G401.6 (cell line): ENCODE measurements around the gene SPAM1.
"Not testable (repeated sequence)": the region's sequence is repeated elsewhere in the genome, so short reads cannot be mapped to it uniquely, and the experiment has no call there.

Experiments
- FAIRE-seq: peaks from 2 replicates; lab custom pipeline; 2012; peaks lifted over from hg19 to GRCh38; lab: Jason Lieb, UNC

Gene SPAM1

DNA sequence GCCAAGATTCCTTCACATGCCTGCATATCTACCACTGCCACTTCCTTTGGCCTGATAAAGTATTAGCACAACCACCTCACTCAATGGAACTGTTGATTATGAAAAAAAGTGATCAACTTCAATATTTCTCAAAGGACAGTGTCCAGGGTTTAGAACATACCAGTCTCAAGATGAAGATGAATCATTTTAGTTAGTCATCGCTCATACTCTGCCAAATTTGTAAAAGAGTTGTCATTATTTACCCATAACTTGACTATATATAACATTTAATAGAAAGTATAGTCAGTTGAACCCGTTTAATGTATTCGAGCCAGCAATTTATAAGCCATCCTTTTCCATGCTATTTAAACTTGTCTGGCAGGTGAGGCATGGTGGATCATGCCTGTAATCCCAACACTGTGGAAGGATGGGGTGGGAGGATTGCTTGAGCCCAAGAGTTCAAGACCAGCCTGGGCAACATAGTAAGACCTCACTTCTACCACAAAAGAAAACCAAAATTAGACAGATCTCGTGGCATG, 33.2 kb downstream of the SPAM1 start:
- FAIRE-seq, result no peak

- no peak for FAIRE-seq
Observed at GRCh38 chr7:123961771-123962170, 36.7 kb downstream of the SPAM1 start.

DNA sequence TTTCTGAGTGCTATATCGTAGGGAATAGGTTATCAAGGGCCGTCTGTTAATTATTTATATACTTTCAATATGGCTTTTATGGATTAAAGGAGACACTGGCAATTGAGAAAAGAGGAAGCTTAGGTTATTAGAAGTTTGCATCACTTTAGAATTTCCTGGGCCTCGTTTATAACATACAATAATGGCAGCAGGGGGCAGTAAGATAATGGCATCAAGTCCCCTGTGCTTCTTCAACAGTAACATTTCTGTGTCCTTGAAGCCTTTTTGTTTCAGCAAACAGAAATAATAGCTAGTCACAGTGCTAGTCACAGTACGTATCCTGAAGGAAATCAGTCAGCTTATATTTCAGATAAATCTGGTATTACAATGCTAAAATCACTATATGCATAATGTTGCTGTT, 41.9 kb downstream of the SPAM1 start:
- no peak for FAIRE-seq

- no peak for FAIRE-seq
Observed at GRCh38 chr7:123972045-123972444, 47.0 kb downstream of the SPAM1 start.

- no peak for FAIRE-seq
Observed at GRCh38 chr7:123972831-123973230, 47.8 kb downstream of the SPAM1 start.

- no peak for FAIRE-seq
Observed at GRCh38 chr7:123974326-123974908, 49.4 kb downstream of the SPAM1 start.

GRCh38 chr7:123975084-123975483, 50.0 kb downstream of the SPAM1 start:
- FAIRE-seq, result no peak

DNA sequence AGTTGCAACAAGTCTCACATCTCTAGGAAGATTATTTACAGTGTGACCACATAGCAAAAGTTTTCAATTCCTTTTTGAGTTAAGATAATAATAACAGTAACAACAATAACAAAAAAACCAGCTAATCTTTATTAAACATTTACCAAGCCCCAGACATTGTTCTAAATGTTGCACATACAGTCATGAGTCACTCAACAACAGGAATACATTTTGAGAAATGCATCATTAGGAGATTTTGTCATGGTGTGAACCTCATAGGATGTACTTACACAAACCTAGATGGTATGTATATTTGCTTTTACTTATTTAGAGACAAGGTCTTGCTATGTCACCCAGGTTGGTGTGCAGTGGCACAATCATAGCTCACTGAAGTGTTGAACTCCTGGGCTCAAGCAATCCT, 52.0 kb downstream of the SPAM1 start:
- FAIRE-seq, result no peak

DNA sequence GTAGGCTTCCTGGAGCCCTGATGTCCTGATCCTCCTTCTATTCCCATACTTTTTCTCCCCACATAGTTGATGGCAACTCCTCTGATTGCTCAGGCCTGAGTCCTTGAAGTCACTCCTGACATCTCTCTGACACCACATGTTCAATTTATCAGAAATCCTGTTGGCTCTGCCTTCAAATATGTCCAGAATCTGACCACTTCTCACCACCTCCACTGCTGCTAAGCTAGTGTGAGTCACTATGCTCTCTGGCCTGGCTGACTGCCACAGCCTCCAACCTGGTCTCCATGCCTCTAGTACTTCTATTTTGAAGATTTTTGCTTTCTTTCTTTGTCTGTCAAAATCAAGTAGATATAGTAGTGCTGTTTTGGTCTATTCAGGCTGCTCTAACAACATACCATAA, 54.8 kb downstream of the SPAM1 start:
- FAIRE-seq, result no peak

- no peak for FAIRE-seq
Observed at GRCh38 chr7:123987445-123987844, 62.4 kb downstream of the SPAM1 start.

- no peak for FAIRE-seq
Observed at GRCh38 chr7:123992913-123993518, 68.0 kb downstream of the SPAM1 start.

GRCh38 chr7:123993996-123994395, 69.0 kb downstream of the SPAM1 start:
- no peak for FAIRE-seq

- no peak for FAIRE-seq
Observed at GRCh38 chr7:123994449-123994848, 69.4 kb downstream of the SPAM1 start.

DNA sequence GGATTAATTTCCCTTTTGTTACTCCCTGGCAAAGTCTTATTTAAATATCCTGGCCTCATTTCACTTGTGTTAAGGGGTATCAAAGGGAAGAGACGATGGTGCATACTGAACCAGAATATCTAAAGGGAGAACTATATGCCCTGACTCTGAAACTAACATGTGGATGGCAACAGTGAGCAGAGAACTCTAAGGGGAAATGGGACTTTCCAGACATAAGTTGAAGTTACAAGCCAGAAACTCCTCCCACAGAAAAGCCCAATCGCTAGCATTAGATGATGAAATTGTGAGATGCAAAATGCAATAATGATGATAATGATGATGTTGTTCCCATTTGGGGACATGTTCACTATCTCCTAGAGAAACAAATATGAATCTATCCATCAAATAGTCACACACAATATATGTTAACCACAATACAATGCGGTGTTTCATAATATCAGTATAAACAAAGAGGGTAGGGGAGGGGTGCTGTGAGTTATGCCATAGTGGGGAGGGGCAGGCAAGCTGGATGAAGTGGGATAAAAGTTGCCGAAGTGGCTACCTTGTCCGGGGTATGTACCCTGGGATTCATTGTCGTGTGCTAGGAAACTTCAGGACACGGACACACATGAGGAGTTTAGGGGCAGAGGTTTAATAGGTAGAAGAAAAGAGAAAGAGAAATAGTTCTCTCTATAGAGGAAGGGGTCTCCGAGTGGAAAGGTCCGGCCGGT, 70.7 kb downstream of the SPAM1 start:
- no peak for FAIRE-seq

DNA sequence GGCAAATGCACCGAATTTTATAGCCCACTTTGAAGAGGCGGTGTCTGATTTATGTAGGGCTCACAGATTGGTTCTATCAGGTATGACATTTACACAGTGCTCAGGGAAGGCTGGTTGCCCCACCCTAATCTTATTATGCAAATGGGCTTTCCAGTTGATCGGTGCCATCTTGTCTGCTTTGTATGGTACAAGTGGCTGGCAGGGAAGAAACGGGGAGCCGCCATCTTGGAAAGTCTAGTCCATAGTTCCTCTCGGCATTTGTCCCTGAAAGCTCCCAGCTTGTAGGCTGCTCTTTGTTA, 71.2 kb downstream of the SPAM1 start:
- no peak for FAIRE-seq

DNA sequence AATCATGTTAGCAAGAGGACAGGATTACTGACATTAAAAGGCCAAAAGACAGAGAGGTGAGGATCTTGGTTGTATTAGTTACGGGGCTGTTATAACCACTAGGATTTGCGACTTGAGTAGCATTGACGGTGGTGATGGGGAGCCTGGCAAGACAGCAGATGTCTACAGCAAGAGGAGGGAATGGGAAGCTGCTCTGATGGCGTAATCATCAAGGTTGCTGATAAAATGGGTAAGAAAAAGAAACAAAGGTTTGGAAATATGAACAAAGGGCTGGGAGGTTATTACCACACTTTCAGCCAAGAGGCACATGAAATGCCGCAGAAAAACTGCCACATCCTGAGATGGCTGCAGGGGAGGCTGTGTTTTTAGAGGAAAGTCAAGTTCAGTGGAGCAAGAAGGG, 73.9 kb downstream of the SPAM1 start:
- FAIRE-seq, result no peak

- no peak for FAIRE-seq
Observed at GRCh38 chr7:123999703-124000102, 74.7 kb downstream of the SPAM1 start.

DNA sequence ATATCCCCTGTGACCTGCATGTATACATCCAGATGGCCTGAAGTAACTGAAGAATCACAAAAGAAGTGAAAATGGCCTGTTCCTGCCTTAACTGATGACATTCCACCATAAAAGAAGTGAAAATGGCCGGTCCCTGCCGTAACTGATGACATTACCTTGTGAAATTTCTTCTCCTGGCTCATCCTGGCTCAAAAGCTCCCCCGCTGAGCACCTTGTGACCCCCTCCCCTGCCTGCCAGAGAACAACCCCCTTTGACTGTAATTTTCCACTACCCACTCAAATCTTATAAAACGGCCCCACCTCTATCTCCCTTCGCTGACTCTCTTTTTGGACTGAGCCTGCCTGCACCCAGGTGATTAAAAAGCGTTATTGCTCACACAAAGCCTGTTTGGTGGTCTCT, 83.3 kb downstream of the SPAM1 start:
- not testable (repeated sequence) for FAIRE-seq

DNA sequence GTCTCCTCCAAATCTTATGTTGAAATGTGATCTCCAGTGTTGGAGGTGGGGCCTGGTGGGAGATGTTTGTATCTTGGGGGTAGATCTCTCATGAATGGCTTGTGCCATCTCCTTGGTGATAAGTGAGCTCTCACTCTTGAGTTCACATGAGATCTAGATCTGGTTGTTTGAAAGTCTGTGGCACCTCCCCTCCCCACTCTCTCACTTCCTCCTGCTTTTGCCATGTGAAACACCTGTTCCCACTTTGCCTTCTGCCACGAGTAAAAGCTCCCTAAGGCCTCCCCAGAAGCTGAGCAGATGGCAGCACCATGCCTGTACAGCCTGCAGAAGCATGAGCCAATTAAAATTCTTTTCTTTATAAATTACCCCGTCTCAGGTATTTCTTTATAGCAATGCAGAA, 84.3 kb downstream of the SPAM1 start:
- FAIRE-seq, result no peak
